UCSD-AML1 (cell line): Measurements from ENCODE around the gene PRKCA.

Source experiments
- DNase-seq: peaks from one replicate; lab custom pipeline; 2025; ENCODE audit not compliant: unreplicated experiment; lab: John Stamatoyannopoulos, UW

The PRKCA gene

DNA sequence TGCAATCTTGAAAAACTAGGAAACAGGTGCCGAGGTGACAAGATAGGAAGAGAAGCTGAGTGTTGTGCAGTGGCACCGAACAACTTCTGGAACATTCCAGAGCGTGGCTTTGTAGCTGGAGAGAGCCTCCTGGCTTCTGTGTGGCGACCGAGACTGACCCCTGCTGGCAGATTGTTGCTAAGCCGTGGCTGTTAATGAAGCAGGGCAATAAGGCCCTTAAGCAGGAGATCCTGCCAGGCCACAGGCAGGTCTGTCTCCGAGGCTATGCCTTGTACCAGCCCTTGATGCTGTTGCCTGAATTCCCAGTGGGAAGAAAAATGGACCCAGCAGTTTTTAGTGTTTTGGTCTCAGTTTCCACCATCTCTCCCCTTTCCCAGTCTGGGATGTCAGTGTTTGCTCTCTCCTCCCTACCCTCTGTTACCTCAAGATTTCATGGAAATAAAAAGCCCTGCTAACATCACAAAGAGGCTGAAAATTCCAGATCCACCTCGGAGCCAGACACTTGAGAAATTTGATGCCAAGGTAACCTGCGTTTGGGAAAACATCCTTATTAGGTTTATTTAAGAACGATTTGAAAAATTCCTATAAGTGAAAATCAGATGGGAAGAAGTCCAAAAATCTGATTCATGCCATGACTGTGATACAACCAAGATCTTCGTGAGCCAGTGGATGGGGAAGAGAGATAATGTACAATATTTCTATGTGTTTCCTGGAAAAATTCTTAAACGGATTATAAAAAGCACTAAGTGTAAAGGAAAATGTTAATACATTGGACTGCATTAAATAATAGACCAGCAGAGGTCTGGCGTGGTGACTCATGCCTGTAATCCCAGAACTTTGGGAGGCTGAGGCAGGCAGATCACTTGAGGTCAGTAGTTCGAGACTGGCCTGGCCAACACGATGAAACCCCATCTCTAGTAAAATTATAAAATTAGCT is 265.1 kb downstream of the PRKCA start:
- DNase-seq: peak; percentile 87

- DNase-seq: no peak
These were observed 267.2 kb downstream of the PRKCA start for GRCh38 chr17:66569572-66569971.

- DNase-seq: no peak
These were observed 268.2 kb downstream of the PRKCA start for GRCh38 chr17:66570447-66571195.

GRCh38 chr17:66571745-66572144 is 269.3 kb downstream of the PRKCA start:
- no peak for DNase-seq

DNA sequence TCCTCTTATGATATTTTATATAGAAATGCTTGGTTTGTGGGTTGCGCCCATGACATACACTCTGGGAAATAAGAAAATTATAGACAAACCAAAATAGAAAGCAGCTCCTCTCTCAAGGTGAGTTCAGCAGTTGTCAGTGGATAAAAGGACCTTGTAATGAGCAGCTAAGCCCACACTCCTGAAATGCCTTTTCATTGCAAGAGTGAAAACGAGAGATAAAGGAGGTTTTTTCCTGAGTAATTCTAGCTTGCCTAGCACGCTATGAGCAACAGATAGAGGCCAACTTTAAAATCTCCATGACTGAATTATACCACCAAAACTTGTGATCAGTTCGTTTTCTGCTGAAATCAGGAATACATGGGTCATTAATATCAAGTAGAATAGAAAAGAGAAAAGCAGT is 270.7 kb downstream of the PRKCA start:
- no peak for DNase-seq

- no peak for DNase-seq
These were observed 271.7 kb downstream of the PRKCA start for GRCh38 chr17:66574123-66574522.

DNA sequence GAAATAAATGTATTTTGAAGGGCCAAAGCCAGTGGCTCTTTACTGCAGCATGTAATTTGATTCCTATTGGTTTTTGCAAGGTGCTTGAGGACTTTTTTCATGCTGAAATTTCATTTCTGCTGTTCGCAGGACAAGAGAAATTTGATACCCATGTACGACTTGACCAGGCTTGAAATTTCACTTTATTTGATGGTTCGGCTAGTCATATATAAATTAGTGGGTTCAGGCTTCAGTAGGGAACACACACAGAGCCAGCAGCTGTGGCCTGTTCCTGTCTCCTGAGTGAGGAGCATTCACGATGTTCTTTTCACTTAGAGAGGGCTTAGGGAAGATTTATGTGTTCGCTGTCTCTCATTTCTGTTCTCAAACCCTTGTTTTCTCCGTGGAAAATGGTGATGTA is 274.1 kb downstream of the PRKCA start:
- DNase-seq: no peak

GRCh38 chr17:66577041-66577440 is 274.6 kb downstream of the PRKCA start:
- DNase-seq: no peak

DNA sequence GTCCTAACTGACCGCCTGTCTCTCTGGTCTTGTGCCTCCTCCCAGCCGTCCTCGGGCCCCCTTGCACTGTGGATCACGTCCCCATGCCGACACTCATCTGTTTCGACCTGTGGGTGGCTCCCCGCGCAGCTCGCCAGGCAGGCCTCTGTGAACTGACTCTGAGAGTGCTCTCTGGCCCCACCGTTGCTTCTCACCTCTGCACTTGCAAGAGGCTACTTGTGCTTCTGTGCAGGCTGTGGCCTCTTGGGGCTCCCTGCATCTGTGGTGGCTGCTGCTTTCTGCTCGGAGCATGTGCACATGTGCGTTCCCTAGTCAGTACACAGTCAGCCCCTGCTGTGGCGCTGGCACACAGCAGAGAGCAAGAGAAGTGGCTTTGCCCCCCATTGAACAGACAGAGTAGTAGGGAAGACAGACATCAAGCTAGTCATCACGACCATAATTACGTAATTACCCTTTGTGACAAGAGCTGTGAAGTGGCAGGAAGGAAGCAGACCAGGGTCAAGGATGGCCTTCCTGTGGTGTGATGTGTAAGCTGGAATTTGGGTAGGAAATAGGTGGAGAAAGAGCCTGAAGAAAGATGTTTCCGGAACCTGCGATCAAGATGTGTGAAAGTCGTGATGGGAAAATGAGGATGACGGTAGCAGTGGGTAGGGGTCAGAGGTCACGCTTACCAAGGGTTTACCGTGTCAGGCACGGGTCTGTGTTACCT is 276.5 kb downstream of the PRKCA start:
- no peak for DNase-seq

- DNase-seq: no peak
These were observed 277.1 kb downstream of the PRKCA start for GRCh38 chr17:66579556-66579955.

GRCh38 chr17:66580184-66580955 is 278.0 kb downstream of the PRKCA start:
- DNase-seq: no peak

- DNase-seq: no peak
These were observed 278.6 kb downstream of the PRKCA start for GRCh38 chr17:66580956-66581391.

- no peak for DNase-seq
These were observed 280.1 kb downstream of the PRKCA start for GRCh38 chr17:66582373-66583111.

DNA sequence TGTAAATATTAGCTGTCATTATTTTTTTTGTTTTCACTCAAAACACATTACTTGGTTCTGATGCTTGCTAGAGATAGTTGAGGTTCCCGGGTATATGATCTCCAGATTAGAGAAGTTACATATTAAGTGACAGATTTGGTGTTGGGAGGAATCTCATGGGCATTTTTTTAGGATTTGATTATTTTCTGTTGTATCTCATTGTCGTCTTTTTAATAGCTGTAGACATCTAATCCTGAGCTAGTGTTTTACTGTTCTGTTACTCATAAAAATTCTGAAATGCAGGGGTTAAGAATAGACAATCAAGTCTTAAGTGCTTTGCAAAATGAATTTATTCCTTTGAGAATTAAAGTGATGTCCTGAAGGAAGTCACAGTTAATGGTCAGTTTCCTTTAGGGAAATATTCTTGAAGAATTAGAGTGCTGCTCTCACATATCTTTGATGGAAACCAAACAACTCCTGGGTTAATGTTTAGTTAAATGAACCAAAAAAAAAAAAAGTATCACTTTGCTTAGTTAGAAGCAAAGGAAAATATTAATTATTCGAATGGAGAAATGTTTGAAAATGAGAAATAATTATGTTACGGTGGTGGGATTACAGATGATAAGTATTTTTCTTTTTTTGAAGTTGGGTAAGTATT is 280.8 kb downstream of the PRKCA start:
- DNase-seq: no peak

DNA sequence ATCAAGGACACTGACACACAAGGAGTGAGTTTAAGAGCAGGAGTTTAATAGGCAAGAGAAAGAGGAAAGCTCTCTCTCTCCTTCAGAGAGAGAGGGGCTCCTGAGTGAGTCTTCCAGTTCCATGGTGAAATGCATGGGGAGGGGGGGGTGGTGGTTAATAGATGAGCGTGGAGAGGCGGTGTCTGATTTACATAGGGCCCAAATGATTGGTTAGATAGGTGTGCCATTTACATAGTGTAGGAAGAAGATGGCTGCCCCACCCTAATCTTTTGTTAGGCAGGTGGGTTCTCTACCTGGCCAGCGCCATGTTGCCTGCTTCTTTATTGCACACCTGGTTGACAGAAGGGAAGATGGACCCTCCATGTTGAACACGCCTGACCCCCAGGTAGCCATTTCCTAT is 282.5 kb downstream of the PRKCA start:
- no peak for DNase-seq

DNA sequence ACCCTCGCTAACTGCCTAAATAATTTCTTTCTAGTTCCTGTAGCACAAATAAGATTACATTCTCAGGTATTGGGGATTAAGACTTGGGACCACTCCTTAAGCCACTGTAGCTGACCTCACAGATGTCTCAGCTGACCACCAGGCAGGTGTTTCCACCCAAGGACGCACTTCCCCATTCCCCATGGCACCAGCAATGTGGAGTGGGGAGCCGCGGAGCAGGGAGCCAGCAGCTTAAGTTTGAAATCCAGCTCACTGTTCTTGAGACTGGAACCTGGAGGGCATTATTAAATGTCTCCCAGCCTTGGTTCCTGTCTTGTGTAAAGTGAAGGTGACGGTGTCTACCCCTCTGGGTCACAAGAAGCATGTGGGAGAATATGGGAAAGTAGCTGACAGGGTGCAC is 283.1 kb downstream of the PRKCA start:
- DNase-seq: no peak

- no peak for DNase-seq
These were observed 287.5 kb downstream of the PRKCA start for GRCh38 chr17:66589892-66590291.

DNA sequence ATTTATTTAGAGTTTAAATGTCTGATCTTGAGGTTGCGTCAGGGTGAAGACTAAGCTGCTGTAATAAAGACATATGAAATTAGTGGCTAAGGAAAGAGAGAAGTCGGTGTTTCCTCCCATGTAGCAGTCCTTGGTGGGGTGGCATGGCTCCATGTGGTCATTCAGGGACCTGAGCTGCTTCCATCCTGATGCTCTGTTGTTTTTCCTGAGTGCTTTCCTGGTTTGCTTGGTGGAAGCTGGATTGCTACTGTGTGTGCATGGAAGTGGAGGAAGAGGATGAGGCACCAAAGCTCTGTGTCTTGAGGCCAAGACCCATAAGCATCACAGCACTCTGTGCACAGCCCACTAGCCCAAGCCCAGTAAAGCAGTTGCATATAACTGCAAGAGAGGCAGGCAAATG is 290.7 kb downstream of the PRKCA start:
- DNase-seq: no peak

DNA sequence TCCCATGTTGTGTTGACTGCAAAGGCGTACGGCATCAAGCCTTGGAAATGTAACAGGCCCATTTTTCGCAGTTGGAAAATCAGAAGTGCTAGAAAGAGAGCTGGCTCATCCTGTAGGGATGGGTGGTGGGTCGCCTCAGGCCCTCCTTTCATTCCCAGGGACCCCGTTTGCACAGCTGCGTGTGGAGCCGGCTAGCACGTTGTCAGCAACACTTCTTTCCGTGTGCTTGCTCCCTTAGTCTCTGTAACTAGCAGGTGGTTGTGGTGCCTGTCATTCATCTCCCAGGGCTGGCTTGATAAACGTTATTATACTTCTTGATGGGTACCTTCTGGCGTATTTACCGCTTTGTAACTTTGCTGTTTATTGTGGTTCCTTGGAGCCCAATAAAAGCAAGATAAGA is 293.5 kb downstream of the PRKCA start:
- no peak for DNase-seq
